Breast epithelium (tissue), 4 donors: ENCODE results near the gene NINJ2. TPM values are rescaled to one million over a fixed set of nuclear protein-coding genes. Genes with fewer than 3 reads are reported as not detected.

ENCODE experiments used
- DNase-seq, 2 donors: peaks; one replicate each; pipeline ENCODE4 v3.0.0-alpha.2; 2019; ENCODE audit warnings: low spot score in 2 of 2
- H3K27ac ChIP-seq, 2 donors: fragments of 200-600 bp; sonication (generic) in 1 of 2; one replicate each; pipeline ENCODE4 v1.5.1; 2016 to 2019; ENCODE audit warnings: mild to moderate bottlenecking in 1 of 2
- H3K27me3 ChIP-seq, 2 donors: fragments of 200-600 bp; sonication (generic) in 1 of 2; one replicate each; pipeline versions ENCODE4 v1.5.1 to v1.6.0; 2017 to 2019; ENCODE audit warnings: control low read depth in 1 of 2, mild to moderate bottlenecking in 1 of 2
- H3K36me3 ChIP-seq: fragments of 200-600 bp; one replicate; pipeline ENCODE4 v1.5.1; 2019
- H3K4me1 ChIP-seq, 2 donors: fragments of 200-600 bp; sonication (generic); one replicate each; pipeline ENCODE4 v1.5.1; 2016 to 2019; ENCODE audit warnings: control low read depth in 1 of 2
- H3K4me3 ChIP-seq, 3 donors: fragments of 200-600 bp; sonication (generic); 1 replicate in 2 of 3; 2 replicates in 1 of 3; pipeline ENCODE4 v1.5.1; 2016 to 2019; ENCODE audit warnings: mild to moderate bottlenecking in 3 of 3, moderate library complexity in 2 of 3
- H3K9me3 ChIP-seq, 2 donors: fragments of 200-600 bp; sonication (generic) in 1 of 2; one replicate each; pipeline ENCODE4 v1.5.1; 2016 to 2019; ENCODE audit warnings: control low read depth in 1 of 2
- CTCF ChIP-seq, 3 donors: fragments of 450-650 bp; IDR thresholded peaks; one replicate each; pipeline ENCODE4 v1.5.1; 2016 to 2017; ENCODE audit warnings: antibody characterized with exemption in 3 of 3, mild to moderate bottlenecking in 3 of 3, moderate library complexity in 3 of 3
- POLR2A ChIP-seq: fragments of 450-650 bp; IDR thresholded peaks from one replicate; pipeline ENCODE4 v1.6.1; 2016; ENCODE audit warnings: antibody characterized with exemption, mild to moderate bottlenecking, moderate library complexity
- POLR2AphosphoS5 ChIP-seq, 3 donors: sonication (generic); formaldehyde crosslinking; IDR thresholded peaks; one replicate each; pipeline ENCODE4 v1.6.1; 2017; ENCODE audit warnings: antibody characterized with exemption in 3 of 3
- intact Hi-C: fragments of 100-400 bp; cut with DNase I; formaldehyde crosslinking; loops from one replicate; pipeline ENCODE4 v1.15.1; 2023; ENCODE audit warnings: low total_unique reads
- total RNA-seq, 3 donors: library from RNA; depleted of rRNA; stranded (reverse); fragments of >200 nt; gene quantifications; one replicate each; pipeline ENCODE4 v1.1.0, GENCODE V29; 2016

The NINJ2 gene
- total RNA-seq, 3 donors from 2014 or later: 6.3 to 17.0 (median 6.9) TPM

- H3K27me3 ChIP-seq: no peaks in the 10 kb centered on the region
- no peaks in the 10 kb centered on the region for H3K9me3 ChIP-seq
- H3K27ac ChIP-seq: peak overlapping the region; percentile 91 to 97
- intact Hi-C loops: loop anchor here (5.0 to 10.0 kb wide), 2 partner anchors 184 to 241 kb away; partner anchors contain the start of gene WNK1
- H3K4me3 ChIP-seq: peak overlapping the region; percentile 55 to 75 (median 71)
- peak; percentile 78 to 82 for DNase-seq
- no peak for TF ChIP-seq POLR2A
- TF ChIP-seq POLR2AphosphoS5 (IDR thresholded peaks at IDR 0.05): peak in 2 of 3 donors; percentile 15 to 20
- peaks cover 5 to 6% of the 10 kb centered on the region in 2 donors for H3K4me1 ChIP-seq
- H3K36me3 ChIP-seq: no peaks in the 10 kb centered on the region
Observed at GRCh38 chr12:570921-571794, 92.1 kb downstream of the NINJ2 start.

- peak; percentile 53 to 70 for DNase-seq
- Histone ChIP-seq H3K4me3 (peak overlapping the region; percentile 55 to 75 (median 71)), H3K36me3 (no peaks in the 10 kb centered on the region), H3K27me3 (no peaks in the 10 kb centered on the region), H3K27ac (peak overlapping the region; percentile 91 to 97), H3K9me3 (no peaks in the 10 kb centered on the region), H3K4me1 (peaks cover 5 to 6% of the 10 kb centered on the region in 2 donors)
- peak; percentile 20 to 60 (median 41) for TF ChIP-seq POLR2AphosphoS5 (IDR thresholded peaks at IDR 0.05)
- TF ChIP-seq POLR2A: no peak
- intact Hi-C loops: loop anchor here (5.0 to 10.0 kb wide), 2 partner anchors 184 to 242 kb away; partner anchors contain the start of gene WNK1
Observed at GRCh38 chr12:570435-570920, 92.8 kb downstream of the NINJ2 start.

DNA sequence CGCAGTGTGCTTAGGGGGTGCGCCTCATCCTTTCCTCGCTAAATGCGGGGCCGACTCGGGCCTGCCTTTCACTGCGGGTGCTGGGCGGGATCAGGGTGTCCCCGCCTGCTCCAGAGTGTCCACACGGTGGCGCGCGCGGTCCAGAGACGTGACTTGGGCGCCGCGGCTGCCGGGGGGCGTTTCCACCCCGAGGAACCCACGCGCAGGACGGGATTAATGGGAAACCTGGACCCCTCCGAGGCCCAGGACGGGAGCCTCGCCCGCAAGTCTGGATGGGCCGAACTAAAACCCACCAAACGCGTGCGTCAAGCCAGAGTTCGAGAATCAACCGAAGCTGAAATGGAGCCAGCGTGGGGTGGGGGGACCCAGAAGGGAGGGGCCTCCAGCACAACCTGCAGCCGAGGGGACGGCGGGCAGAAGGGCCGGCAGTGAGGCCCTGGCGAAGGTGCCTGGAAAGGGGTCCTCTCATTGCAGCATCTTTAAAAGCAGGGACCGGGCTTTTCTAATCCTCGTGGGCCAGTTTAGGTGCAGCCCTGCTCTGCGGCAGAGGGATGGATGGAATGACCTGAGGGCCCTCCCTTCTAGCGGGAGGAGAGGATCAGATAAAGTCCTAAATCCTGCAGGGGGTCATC lies 93.3 kb downstream of the NINJ2 start:
- Histone ChIP-seq H3K27ac (peak overlapping the region; percentile 91 to 97), H3K4me3 (peak overlapping the region; percentile 55 to 75 (median 71)), H3K9me3 (no peaks in the 10 kb centered on the region), H3K36me3 (no peaks in the 10 kb centered on the region), H3K27me3 (no peaks in the 10 kb centered on the region), H3K4me1 (peaks cover 5 to 6% of the 10 kb centered on the region in 2 donors)
- intact Hi-C loops: loop anchor here (5.0 to 10.0 kb wide), 2 partner anchors 185 to 242 kb away; partner anchors contain the start of gene WNK1
- peak; percentile 77 to 89 for DNase-seq
- TF ChIP-seq POLR2AphosphoS5 (IDR thresholded peaks at IDR 0.05) (peak; percentile 47 to 65 (median 50)), POLR2A (no peak), CTCF (IDR thresholded peaks at IDR 0.05) (peak; percentile 68 to 93 (median 90))

GRCh38 chr12:569091-569676 lies 94.1 kb downstream of the NINJ2 start:
- no peak for DNase-seq
- Histone ChIP-seq H3K4me3 (peak overlapping the region in 2 of 3 donors; percentile 71 to 75), H3K27ac (peak overlapping the region; percentile 91 to 97), H3K36me3 (no peaks in the 10 kb centered on the region), H3K9me3 (no peaks in the 10 kb centered on the region), H3K27me3 (no peaks in the 10 kb centered on the region), H3K4me1 (peaks cover 5 to 6% of the 10 kb centered on the region in 2 donors)
- TF ChIP-seq POLR2A: no peak
- no peak for TF ChIP-seq POLR2AphosphoS5 (IDR thresholded peaks at IDR 0.05)
- TF ChIP-seq CTCF (IDR thresholded peaks at IDR 0.05): no peak
- intact Hi-C loops: no loop called here

DNA sequence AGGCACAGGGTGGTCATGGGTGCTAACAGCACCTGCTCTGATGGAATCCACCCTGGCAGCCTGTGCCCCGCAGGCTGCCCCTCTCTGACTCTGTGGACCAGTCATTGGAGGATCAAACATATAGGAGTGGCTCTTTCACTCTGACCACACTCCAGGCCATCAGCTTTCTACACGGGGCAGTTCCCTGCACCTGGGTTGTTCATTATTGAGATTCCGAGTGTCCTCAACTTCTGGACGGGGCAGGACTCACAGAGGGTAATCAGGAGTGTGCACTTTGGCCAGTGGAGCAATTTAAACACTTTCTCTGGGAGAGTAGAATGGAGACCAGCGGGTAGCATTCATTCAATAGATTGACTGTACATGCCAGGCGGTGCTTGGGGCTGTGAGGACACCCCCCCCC lies 94.8 kb downstream of the NINJ2 start:
- intact Hi-C loops: no loop called here
- Histone ChIP-seq H3K36me3 (no peaks in the 10 kb centered on the region), H3K27ac (no peak overlapping the region), H3K9me3 (no peaks in the 10 kb centered on the region), H3K27me3 (no peaks in the 10 kb centered on the region), H3K4me1 (peaks cover 5 to 6% of the 10 kb centered on the region in 2 donors), H3K4me3 (no peak overlapping the region)
- TF ChIP-seq CTCF (IDR thresholded peaks at IDR 0.05) (no peak), POLR2AphosphoS5 (IDR thresholded peaks at IDR 0.05) (no peak), POLR2A (no peak)
- DNase-seq: no peak
